Heart left ventricle (tissue), 16 donors: ENCODE results near the gene ARNT2. TPM values are rescaled to one million over a fixed set of nuclear protein-coding genes. Genes with fewer than 3 reads are reported as not detected.

Experiments used
- ATAC-seq, 4 donors: fragments of 200-7000 bp; cut with Tn5 transposase; one replicate each; pipeline ENCODE4 v1.9.1; 2020 to 2022; ENCODE audit warnings: moderate library complexity in 4 of 4, mild to moderate bottlenecking in 3 of 4, moderate number of reproducible peaks in 1 of 4
- DNase-seq, 5 donors: peaks; one replicate each; pipeline ENCODE4 v3.0.0-alpha.2; 2020
- H3K27ac ChIP-seq, 12 donors: fragments of 200-600 bp; sonication (generic) in 4 of 12; one replicate each; pipeline versions ENCODE4 v1.5.0 to v1.8.0; 2016 to 2022; ENCODE audit warnings: mild to moderate bottlenecking in 2 of 12
- H3K27me3 ChIP-seq, 9 donors: fragments of 200-600 bp; sonication (generic) in 2 of 9; one replicate each; pipeline versions ENCODE4 v1.5.1 to v1.8.0; 2016 to 2022; ENCODE audit warnings: mild to moderate bottlenecking in 3 of 9
- H3K36me3 ChIP-seq, 9 donors: fragments of 200-600 bp; sonication (generic) in 2 of 9; one replicate each; pipeline versions ENCODE4 v1.5.0 to v1.8.0; 2018 to 2022; ENCODE audit warnings: mild to moderate bottlenecking in 2 of 9
- H3K4me1 ChIP-seq, 12 donors: fragments of 200-600 bp; sonication (generic) in 4 of 12; one replicate each; pipeline versions ENCODE4 v1.5.0 to v1.8.0; 2016 to 2022; ENCODE audit warnings: mild to moderate bottlenecking in 3 of 12
- H3K4me3 ChIP-seq, 12 donors: fragments of 200-600 bp; sonication (generic) in 4 of 12; one replicate each; pipeline versions ENCODE4 v1.5.0 to v1.8.0; 2017 to 2022; ENCODE audit warnings: mild to moderate bottlenecking in 9 of 12, moderate library complexity in 4 of 12
- H3K9me3 ChIP-seq, 12 donors: fragments of 200-600 bp; sonication (generic) in 4 of 12; one replicate each; pipeline versions ENCODE4 v1.5.0 to v1.8.0; 2016 to 2022; ENCODE audit warnings: mild to moderate bottlenecking in 1 of 12
- CTCF ChIP-seq, 12 donors: fragments of 200-600 bp; sonication (generic) in 4 of 12; IDR thresholded peaks; one replicate each; pipeline versions ENCODE4 v1.5.0 to v1.8.0; 2018 to 2022; ENCODE audit warnings: antibody characterized with exemption in 12 of 12, mild to moderate bottlenecking in 5 of 12
- POLR2A ChIP-seq, 2 donors: fragments of 450-650 bp; IDR thresholded peaks; one replicate each; pipeline ENCODE4 v1.6.1; 2017; ENCODE audit warnings: antibody characterized with exemption in 2 of 2, mild to moderate bottlenecking in 2 of 2, moderate library complexity in 2 of 2
- WGBS, 4 donors: extraction: QIAGEN DNeasy Blood & Tissue Kit in 2 of 4; methylation state at CpG; one replicate each; pipeline versions ENCODE4 v1.1.5 to v1.1.7; 2013 to 2018; 5-methylcytosine and 5-hydroxymethylcytosine counted together
- intact Hi-C, 10 donors: fragments of 100-400 bp; cut with DNase I; formaldehyde crosslinking; loops; one replicate each; pipeline versions ENCODE4 v1.11.1 to v1.14.2; 2022
- polyA plus RNA-seq, 2 donors: library from polyadenylated mRNA; stranded (reverse); fragments of 200-250 nt; gene quantifications; one replicate each; pipeline ENCODE4 v1.2.3, GENCODE V29; 2013
- total RNA-seq, 9 donors: library from RNA; depleted of rRNA in 2 of 9; stranded (reverse); fragments of >200 nt in 2 of 9; fragmentation: NEBNext Ultra II Directional in 3 of 9; extraction: Animal tissue kit (Norgen Biotek cat#: 25700) in 3 of 9; gene quantifications; one replicate each; pipeline versions ENCODE4 v1.1.0 to v1.2.4, GENCODE V29; 2016 to 2023
- donor health status: ischemic (EF 13 %, LVEDD 7.1; RV severe dilation, severe dysfunction).
- donor health status: healthy with polysubstance abuse.
- donor health status: DM: no; HTN: yes; CAD: no.
- donor health status: DM: no; HTN: no; CAD: no.
- donor health status: ischemic (EF 25% LVEDD 6.9; RV normal size, moderate dysfunction).
- donor health status: ischemic (EF 25% LVEDD 5.7; RV mildly dilated, moderate dysfunction).
- donor health status: healthy.
- donor health status: DM: yes; HTN: yes; CAD: no.
- donor health status: ischemic (EF 35%, LVEDD 5.7; RV mildly dilated, moderate dysfunction).
- donor health status: nonischemic (EF 11% LVEDD 7.7; RV severe dilation, severe dysfunction).
- donor health status: DM: yes; HTN: yes; CAD: no.
- donor health status: PGD.
- donor health status: ischemic (EF 29% LVEDD 5.4; RV normal size, mild dysfunction).
- donor health status: nonischemic (EF 23%, LVEDD 6.1; RV moderate dilation, normal function).

Gene ARNT2
- total and polyA plus RNA-seq, 11 donors = 1.2 to 10.0 (median 3.9) TPM

DNA sequence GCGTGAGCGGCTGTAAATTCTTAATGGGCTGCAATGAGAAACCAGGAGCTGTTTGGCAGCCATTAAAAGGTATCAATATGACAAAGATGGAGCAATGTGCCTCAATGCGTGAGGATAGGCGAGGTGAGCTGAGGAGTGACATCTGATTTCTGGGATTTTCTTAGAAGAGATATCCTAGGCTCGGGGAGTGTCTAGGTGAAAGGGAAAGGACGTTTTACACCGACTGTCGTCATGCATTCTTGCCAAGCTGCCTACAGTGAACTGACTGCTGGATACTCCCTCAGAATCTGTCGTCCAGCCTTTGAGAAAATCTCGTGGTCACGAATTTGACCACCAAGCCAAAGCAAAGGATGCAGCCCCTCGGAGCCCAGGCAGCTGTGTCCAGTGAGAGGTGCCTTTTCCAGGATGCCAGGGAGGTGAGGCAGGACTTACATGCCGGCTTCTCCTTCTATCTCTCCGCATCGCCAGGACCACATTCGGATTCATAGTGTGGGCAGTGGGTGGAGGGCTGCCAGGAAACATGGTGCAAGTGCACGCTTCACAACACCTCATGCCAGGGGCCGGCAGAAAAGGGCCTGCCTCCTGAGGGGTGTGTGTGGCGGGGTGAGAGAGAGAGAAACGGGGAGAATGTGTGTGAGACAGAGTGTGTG is 210.7 kb downstream of the ARNT2 start:
- DNase-seq = no peak
- WGBS, 4 donors = 88 to 94% (median 90%) methylated on average over 20 of the region's 20 CpGs
- no peaks in the 10 kb centered on the region for H3K36me3 ChIP-seq
- H3K27me3 ChIP-seq = no peaks in the 10 kb centered on the region
- intact Hi-C loops = loop anchor here in 5 of 10 donors (5.0 to 10.0 kb wide), 4 partner anchors 82 to 357 kb away; partner anchors contain the start of genes CEMIP (in 3 of the 5) and ABHD17C (in 1 of the 5)
- H3K4me1 ChIP-seq = peaks cover 0 to 11% (median 6%) of the 10 kb centered on the region in 12 donors
- no peak overlapping the region for H3K27ac ChIP-seq
- H3K4me3 ChIP-seq = no peak overlapping the region
- ATAC-seq = no peak
- no peaks in the 10 kb centered on the region for H3K9me3 ChIP-seq
- no peak for TF ChIP-seq CTCF (IDR thresholded peaks at IDR 0.05)
- no peak for TF ChIP-seq POLR2A (IDR thresholded peaks at IDR 0.05)

GRCh38 chr15:80615361-80615736 is 211.2 kb downstream of the ARNT2 start:
- peak in 1 of 4 donors; percentile 29 for ATAC-seq
- intact Hi-C loops = loop anchor here in 5 of 10 donors (5.0 to 10.0 kb wide), 4 partner anchors 82 to 357 kb away; partner anchors contain the start of genes CEMIP (in 3 of the 5) and ABHD17C (in 1 of the 5)
- peak overlapping the region in 1 of 12 donors; percentile 19 for H3K27ac ChIP-seq

DNA sequence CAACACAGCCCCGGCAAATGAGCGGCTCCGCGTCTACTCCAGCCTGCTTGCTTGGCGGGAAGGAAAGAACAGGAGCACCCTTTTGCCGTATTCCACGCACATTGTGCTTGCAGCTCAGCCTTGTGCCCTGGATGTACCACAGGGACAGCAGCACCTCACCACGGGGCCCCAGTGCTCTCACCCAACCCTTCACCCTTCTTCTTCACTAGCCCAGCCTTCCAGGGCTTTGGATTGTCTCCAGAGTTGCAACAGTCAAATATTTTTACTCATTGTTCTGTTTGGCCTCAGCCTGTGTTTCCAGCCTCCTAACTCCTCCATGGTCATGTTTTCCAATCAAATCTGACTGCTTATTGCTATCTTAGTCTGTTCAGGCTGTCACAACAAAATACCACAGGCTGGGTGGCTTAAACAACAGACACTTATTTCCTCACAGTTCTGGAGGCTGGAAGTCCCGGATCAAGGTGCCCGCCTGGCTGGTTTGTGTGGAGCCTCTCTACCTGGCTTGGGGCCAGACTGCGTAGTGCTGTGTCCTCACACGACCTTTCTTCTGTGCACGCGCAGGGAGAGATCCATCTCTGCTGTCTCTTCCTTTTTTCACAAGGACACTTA is 211.7 kb downstream of the ARNT2 start:
- Histone ChIP-seq H3K9me3 (no peaks in the 10 kb centered on the region), H3K36me3 (no peaks in the 10 kb centered on the region), H3K27ac (peak overlapping the region in 1 of 12 donors; percentile 19), H3K4me1 (peaks cover 0 to 11% (median 6%) of the 10 kb centered on the region in 12 donors), H3K27me3 (no peaks in the 10 kb centered on the region), H3K4me3 (no peak overlapping the region)
- TF ChIP-seq CTCF (IDR thresholded peaks at IDR 0.05) = no peak
- TF ChIP-seq POLR2A (IDR thresholded peaks at IDR 0.05) = no peak
- ATAC-seq (peak; percentile 44 to 84 (median 76)), DNase-seq (peak; percentile 41 to 77 (median 67))
- intact Hi-C loops = loop anchor here in 5 of 10 donors (5.0 to 10.0 kb wide), 4 partner anchors 81 to 356 kb away; partner anchors contain the start of genes CEMIP (in 3 of the 5) and ABHD17C (in 1 of the 5)
- 44 to 51% (median 46%) methylated on average over 14 of the region's 14 CpGs for WGBS, 4 donors

More at GRCh38 chr15:80615361-80615736, 211.2 kb downstream of the ARNT2 start:
- TF ChIP-seq POLR2A (IDR thresholded peaks at IDR 0.05) = no peak
- 92 to 95% (median 94%) methylated on average over 4 of the region's 4 CpGs for WGBS, 4 donors
- no peak for DNase-seq
- Histone ChIP-seq H3K36me3 (no peaks in the 10 kb centered on the region), H3K9me3 (no peaks in the 10 kb centered on the region), H3K4me3 (no peak overlapping the region), H3K27me3 (no peaks in the 10 kb centered on the region), H3K4me1 (peaks cover 0 to 11% (median 6%) of the 10 kb centered on the region in 12 donors)

DNA sequence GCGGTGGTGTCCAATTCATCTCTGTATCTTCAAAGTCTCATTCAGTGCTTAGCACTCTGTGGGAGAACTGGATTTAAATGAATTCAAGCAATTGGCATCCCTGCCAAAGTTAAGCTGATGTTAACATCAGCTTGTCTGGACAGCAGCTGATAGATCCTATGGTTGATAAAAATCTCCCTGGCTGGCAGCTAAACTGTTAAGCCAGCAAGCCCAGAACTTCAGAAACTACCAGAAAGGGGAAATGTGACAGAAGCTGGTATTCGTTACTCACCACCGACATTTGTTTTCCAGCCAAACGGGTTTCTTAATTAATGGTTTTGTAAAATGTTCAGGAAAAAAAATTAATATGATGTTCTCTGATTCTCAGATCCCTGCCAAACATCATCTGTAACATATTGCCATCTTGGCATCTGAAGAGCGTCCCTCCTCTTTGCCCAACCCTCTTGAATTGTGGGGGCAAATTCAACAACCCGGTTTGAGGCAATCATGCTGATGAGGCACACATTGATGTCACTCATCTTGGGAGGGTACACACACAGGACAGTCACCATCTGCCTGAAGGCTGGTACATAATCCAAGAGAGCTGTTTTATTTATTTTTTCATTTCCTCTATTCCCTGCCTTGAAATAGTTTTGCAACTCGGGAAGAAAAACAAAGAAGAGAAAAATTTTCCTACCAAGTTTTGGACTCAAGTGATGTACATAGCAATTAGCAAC is 214.7 kb downstream of the ARNT2 start:
- H3K27me3 ChIP-seq = no peaks in the 10 kb centered on the region
- H3K27ac ChIP-seq = no peak overlapping the region
- no peaks in the 10 kb centered on the region for H3K36me3 ChIP-seq
- peaks cover 0 to 17% (median 2%) of the 10 kb centered on the region in 12 donors for H3K9me3 ChIP-seq
- no peak overlapping the region for H3K4me3 ChIP-seq
- intact Hi-C loops = loop anchor here in 5 of 10 donors (1.0 to 10.0 kb wide), 6 partner anchors 78 to 353 kb away; partner anchors contain the start of genes CEMIP (in 4 of the 5) and ABHD17C (in 1 of the 5)
- no peak for ATAC-seq
- TF ChIP-seq POLR2A (IDR thresholded peaks at IDR 0.05) (no peak), CTCF (IDR thresholded peaks at IDR 0.05) (no peak)
- whole genome bisulfite sequencing, 4 donors = 79 to 85% (median 80%) methylated on average over 7 of the region's 7 CpGs
- peaks cover 0 to 11% (median 5%) of the 10 kb centered on the region in 12 donors for H3K4me1 ChIP-seq
- no peak for DNase-seq
